Activated naive CD8-positive, alpha-beta T cell treated with anti-CD3 and anti-CD28 coated beads for 36 hours (primary cell): ENCODE data around the gene PLA2G4F. TPM values are rescaled to one million over a fixed set of nuclear protein-coding genes. Genes with fewer than 3 reads are reported as not detected.
A peak's percentile ranks its signal among the peaks of the same experiment; 100 is the strongest.

ENCODE experiments used
- DNase-seq: peaks from one replicate; pipeline ENCODE4 v3.0.0; 2021
- H3K27ac Mint-ChIP-seq: one replicate; pipeline ENCODE4 v1.8.0; 2022; ENCODE audit warnings: mild to moderate bottlenecking, moderate library complexity, mixed read lengths
- H3K27me3 Mint-ChIP-seq: one replicate; pipeline ENCODE4 v1.8.0; 2022; ENCODE audit warnings: mild to moderate bottlenecking, mixed read lengths
- H3K36me3 Mint-ChIP-seq: one replicate; pipeline ENCODE4 v1.8.0; 2021; ENCODE audit warnings: mild to moderate bottlenecking, mixed read lengths
- H3K4me1 Mint-ChIP-seq: one replicate; pipeline ENCODE4 v1.8.0; 2021; ENCODE audit warnings: mixed read lengths
- H3K4me3 Mint-ChIP-seq: one replicate; pipeline ENCODE4 v1.8.0; 2022; ENCODE audit warnings: mild to moderate bottlenecking, moderate library complexity, mixed read lengths
- H3K9me3 Mint-ChIP-seq: one replicate; pipeline ENCODE4 v1.8.0; 2022; ENCODE audit warnings: mixed read lengths
- total RNA-seq, 2 experiments: library from RNA; stranded (reverse); gene quantifications; one replicate each; pipeline ENCODE4 v1.2.3, GENCODE V29; 2021

The PLA2G4F gene
- total RNA-seq, 2 experiments from 2014 or later = not detected

- peaks cover 12% of the 10 kb centered on the region for H3K27me3 Mint-ChIP-seq
- H3K4me1 Mint-ChIP-seq = peaks cover 2% of the 10 kb centered on the region
- no peak overlapping the region for H3K4me3 Mint-ChIP-seq
- no peak overlapping the region for H3K27ac Mint-ChIP-seq
- H3K9me3 Mint-ChIP-seq = no peaks in the 10 kb centered on the region
- no peaks in the 10 kb centered on the region for H3K36me3 Mint-ChIP-seq
- no peak for DNase-seq
Observed at GRCh38 chr15:42134617-42135245, 21.7 kb downstream of the PLA2G4F start.

DNA sequence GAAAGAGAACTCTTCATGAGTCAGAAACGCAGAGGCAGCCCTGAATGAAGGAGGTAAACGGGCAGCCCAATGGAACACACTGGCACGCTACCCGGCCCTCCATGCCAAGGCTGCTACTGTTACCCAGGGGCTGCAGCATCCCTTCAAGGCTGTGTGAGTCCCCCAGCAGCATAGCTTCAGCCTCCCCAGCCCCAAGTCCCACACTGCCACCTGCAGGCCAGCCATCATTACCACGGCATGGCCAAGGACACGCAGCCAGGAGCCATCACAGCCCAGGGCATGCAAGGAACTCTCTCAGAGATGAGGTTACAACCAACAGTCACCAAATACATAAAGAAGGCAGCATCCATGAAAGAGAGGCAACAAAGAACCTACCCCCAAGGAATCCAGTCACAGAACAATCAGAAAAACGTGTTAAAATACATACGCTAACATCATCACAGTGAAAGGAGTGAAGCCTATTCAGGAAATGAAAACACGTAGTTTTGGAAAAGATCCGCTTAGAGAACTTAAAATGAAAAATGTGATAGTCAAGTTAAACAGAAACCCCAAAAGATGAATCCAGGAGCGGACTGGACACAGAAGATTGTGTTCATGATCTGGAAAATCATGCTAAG, 22.4 kb downstream of the PLA2G4F start:
- H3K27ac Mint-ChIP-seq = no peak overlapping the region
- H3K36me3 Mint-ChIP-seq = no peaks in the 10 kb centered on the region
- H3K27me3 Mint-ChIP-seq = peaks cover 16% of the 10 kb centered on the region
- H3K9me3 Mint-ChIP-seq = no peaks in the 10 kb centered on the region
- H3K4me1 Mint-ChIP-seq = peaks cover 2% of the 10 kb centered on the region
- DNase-seq = peak; percentile 64
- H3K4me3 Mint-ChIP-seq = no peak overlapping the region

DNA sequence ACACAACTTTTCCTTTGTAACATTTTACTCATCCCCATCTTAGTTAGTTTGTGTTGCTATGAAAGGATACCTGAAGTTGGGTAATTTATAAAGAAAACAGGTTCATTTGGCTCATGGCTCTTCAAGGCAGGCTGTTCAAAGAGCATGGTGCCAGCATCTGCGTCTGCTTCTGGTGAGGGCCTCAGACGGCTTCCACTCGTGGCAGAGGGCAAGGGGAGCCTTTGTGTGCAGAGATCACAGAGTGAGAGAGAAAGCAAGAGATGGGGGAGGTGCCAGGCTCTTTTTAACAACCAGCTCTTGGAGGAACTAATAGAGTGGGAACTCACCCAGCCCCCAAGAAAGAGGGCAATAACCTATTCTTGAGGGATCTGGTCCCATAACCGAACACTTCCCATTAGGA, 23.1 kb downstream of the PLA2G4F start:
- DNase-seq = no peak
- Mint-ChIP-seq H3K4me3 (no peak overlapping the region), H3K9me3 (no peaks in the 10 kb centered on the region), H3K27me3 (peaks cover 17% of the 10 kb centered on the region), H3K36me3 (no peaks in the 10 kb centered on the region), H3K27ac (no peak overlapping the region), H3K4me1 (peaks cover 2% of the 10 kb centered on the region)

- Mint-ChIP-seq H3K27ac (no peak overlapping the region), H3K4me1 (no peaks in the 10 kb centered on the region), H3K27me3 (peaks cover 17% of the 10 kb centered on the region), H3K4me3 (no peak overlapping the region), H3K36me3 (no peaks in the 10 kb centered on the region), H3K9me3 (no peaks in the 10 kb centered on the region)
- DNase-seq = no peak
Observed at GRCh38 chr15:42131826-42132806, 24.3 kb downstream of the PLA2G4F start.

DNA sequence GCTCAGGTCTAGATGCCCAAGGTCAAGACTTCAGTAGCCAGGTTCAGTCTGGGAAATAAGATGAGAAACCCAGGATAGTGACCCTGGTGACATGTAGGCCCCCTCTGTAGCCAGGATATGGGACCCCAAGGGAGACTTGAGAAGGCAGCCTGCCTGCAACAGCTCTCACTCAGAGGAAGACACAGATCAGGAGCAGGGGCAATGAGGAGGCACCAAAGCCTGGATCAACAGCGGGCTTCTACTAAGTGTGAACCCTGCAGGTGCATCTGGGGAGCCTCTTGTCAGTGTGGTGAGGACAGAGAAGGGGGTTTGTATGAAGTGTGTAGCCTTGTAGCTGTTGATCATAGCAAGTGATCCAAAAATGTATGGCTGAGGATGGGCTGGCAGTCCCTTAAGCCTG, 25.4 kb downstream of the PLA2G4F start:
- Mint-ChIP-seq H3K27ac (no peak overlapping the region), H3K4me3 (no peak overlapping the region), H3K36me3 (no peaks in the 10 kb centered on the region), H3K4me1 (no peaks in the 10 kb centered on the region), H3K27me3 (peaks cover 17% of the 10 kb centered on the region), H3K9me3 (no peaks in the 10 kb centered on the region)
- no peak for DNase-seq

- H3K27me3 Mint-ChIP-seq = peaks cover 17% of the 10 kb centered on the region
- no peaks in the 10 kb centered on the region for H3K4me1 Mint-ChIP-seq
- no peaks in the 10 kb centered on the region for H3K36me3 Mint-ChIP-seq
- no peak overlapping the region for H3K4me3 Mint-ChIP-seq
- H3K27ac Mint-ChIP-seq = no peak overlapping the region
- DNase-seq = no peak
- no peaks in the 10 kb centered on the region for H3K9me3 Mint-ChIP-seq
Observed at GRCh38 chr15:42130246-42130986, 26.0 kb downstream of the PLA2G4F start.

- Mint-ChIP-seq H3K4me1 (no peaks in the 10 kb centered on the region), H3K36me3 (no peaks in the 10 kb centered on the region), H3K27ac (no peak overlapping the region), H3K27me3 (peaks cover 17% of the 10 kb centered on the region), H3K9me3 (no peaks in the 10 kb centered on the region), H3K4me3 (no peak overlapping the region)
- no peak for DNase-seq
Observed at GRCh38 chr15:42129364-42129763, 27.1 kb downstream of the PLA2G4F start.

- Mint-ChIP-seq H3K9me3 (no peaks in the 10 kb centered on the region), H3K27ac (no peak overlapping the region), H3K36me3 (no peaks in the 10 kb centered on the region), H3K4me1 (no peaks in the 10 kb centered on the region), H3K4me3 (no peak overlapping the region), H3K27me3 (peaks cover 17% of the 10 kb centered on the region)
- DNase-seq = no peak
Observed at GRCh38 chr15:42128476-42128875, 28.0 kb downstream of the PLA2G4F start.

GRCh38 chr15:42123546-42123945, 32.9 kb downstream of the PLA2G4F start:
- no peaks in the 10 kb centered on the region for H3K4me1 Mint-ChIP-seq
- H3K27ac Mint-ChIP-seq = no peak overlapping the region
- no peaks in the 10 kb centered on the region for H3K27me3 Mint-ChIP-seq
- no peaks in the 10 kb centered on the region for H3K36me3 Mint-ChIP-seq
- no peaks in the 10 kb centered on the region for H3K9me3 Mint-ChIP-seq
- H3K4me3 Mint-ChIP-seq = no peak overlapping the region
- no peak for DNase-seq

DNA sequence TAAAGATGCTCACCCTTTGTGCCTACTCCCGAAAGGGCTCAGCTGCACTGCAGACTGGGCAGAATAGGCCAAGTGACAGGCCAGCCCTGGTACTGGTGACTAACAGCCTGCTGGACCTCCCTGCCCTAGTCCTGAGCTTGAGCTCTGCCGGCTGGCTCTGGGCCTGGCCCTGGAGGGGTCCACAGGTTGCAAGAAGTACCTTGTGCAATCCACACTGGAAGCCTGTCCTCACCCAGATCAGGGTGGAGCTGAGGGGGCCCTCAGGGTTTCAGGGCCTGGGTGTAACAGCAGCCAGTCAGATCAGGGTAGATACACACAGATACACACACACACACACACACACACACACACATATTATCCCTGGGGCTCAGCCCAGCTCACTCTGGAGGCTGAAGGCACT, 34.8 kb downstream of the PLA2G4F start:
- Mint-ChIP-seq H3K4me3 (no peak overlapping the region), H3K4me1 (no peaks in the 10 kb centered on the region), H3K27me3 (no peaks in the 10 kb centered on the region), H3K36me3 (no peaks in the 10 kb centered on the region), H3K9me3 (no peaks in the 10 kb centered on the region), H3K27ac (no peak overlapping the region)
- no peak for DNase-seq

DNA sequence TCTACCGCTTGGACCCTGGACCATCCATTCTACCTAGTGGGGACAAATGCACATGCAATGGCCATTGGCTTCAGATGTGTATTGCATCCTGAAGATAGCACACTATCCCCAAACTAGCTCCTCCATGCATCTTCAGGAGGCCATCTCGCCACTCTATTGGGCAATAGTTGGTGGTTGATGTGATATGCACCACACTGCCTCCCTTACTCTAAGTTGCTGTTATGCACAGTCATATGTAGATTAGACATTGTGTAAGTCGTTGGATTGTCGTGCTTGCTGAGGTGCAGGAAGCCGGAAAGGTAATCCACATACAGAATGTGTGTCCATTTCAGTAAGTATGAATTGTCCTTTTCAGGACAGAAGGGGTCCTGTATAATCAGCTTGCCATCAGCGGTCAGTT, 35.4 kb downstream of the PLA2G4F start:
- Mint-ChIP-seq H3K27me3 (no peaks in the 10 kb centered on the region), H3K4me1 (no peaks in the 10 kb centered on the region), H3K9me3 (peaks cover 3% of the 10 kb centered on the region), H3K27ac (no peak overlapping the region), H3K36me3 (peaks cover 2% of the 10 kb centered on the region), H3K4me3 (no peak overlapping the region)
- DNase-seq = no peak

DNA sequence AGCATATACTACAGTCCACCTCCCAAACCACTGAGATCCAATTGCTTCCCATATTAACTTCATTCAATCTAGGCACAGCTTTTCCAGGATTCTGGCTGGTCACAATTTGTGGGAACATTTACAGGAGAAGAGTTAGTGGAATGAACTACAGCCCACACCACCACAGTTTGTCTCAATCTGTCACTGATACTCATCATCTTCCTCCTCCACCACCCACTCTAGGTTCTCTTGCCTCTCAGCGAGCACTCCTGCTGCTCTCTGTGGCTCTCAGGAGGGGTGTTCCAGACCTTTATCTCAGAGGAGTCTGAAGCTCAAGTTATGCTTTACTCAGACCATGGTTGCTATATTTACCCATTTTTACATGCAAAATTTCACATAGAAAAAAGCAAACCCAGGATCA, 36.2 kb downstream of the PLA2G4F start:
- peaks cover 2% of the 10 kb centered on the region for H3K36me3 Mint-ChIP-seq
- DNase-seq = no peak
- H3K9me3 Mint-ChIP-seq = peaks cover 3% of the 10 kb centered on the region
- H3K27me3 Mint-ChIP-seq = no peaks in the 10 kb centered on the region
- no peak overlapping the region for H3K27ac Mint-ChIP-seq
- no peak overlapping the region for H3K4me3 Mint-ChIP-seq
- H3K4me1 Mint-ChIP-seq = no peaks in the 10 kb centered on the region

DNA sequence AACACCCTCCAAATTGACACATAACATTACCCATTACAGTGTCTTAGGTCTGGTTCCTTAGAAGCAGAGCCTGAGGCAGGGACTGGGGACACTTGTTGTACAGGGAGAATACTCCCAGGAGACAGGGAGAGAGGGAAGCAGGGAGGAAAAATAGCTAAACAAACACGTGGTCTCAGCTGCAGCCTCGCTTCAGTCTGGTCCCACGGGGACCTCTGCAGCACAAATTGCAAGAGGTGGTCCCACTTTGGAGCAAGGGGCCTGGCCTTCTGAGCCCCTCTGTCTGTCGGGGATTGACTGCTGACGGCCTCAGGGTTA, 37.0 kb downstream of the PLA2G4F start:
- H3K4me1 Mint-ChIP-seq = no peaks in the 10 kb centered on the region
- peaks cover 2% of the 10 kb centered on the region for H3K27me3 Mint-ChIP-seq
- no peak overlapping the region for H3K4me3 Mint-ChIP-seq
- no peak overlapping the region for H3K27ac Mint-ChIP-seq
- H3K36me3 Mint-ChIP-seq = peaks cover 2% of the 10 kb centered on the region
- DNase-seq = no peak
- peaks cover 3% of the 10 kb centered on the region for H3K9me3 Mint-ChIP-seq

- no peak for DNase-seq
- Mint-ChIP-seq H3K4me3 (no peak overlapping the region), H3K27ac (no peak overlapping the region)
Observed at GRCh38 chr15:42118650-42119445, 37.6 kb downstream of the PLA2G4F start.

More at GRCh38 chr15:42118650-42119445, 37.6 kb downstream of the PLA2G4F start:
- Mint-ChIP-seq H3K4me1 (no peaks in the 10 kb centered on the region), H3K9me3 (peaks cover 3% of the 10 kb centered on the region), H3K36me3 (peaks cover 2% of the 10 kb centered on the region), H3K27me3 (peaks cover 3% of the 10 kb centered on the region)
